NCI-H460 (cell line): Measurements from ENCODE around the gene ARHGAP8. TPM values are rescaled to one million over a fixed set of nuclear protein-coding genes. Genes with fewer than 3 reads are reported as not detected.
"Not testable (repeated sequence)": the region's sequence is repeated elsewhere in the genome, so short reads cannot be mapped to it uniquely, and the experiment has no call there.

Source experiments
- DNase-seq: peaks from one replicate; pipeline ENCODE4 v3.0.0-alpha.2; 2016; ENCODE audit warnings: low read depth; ENCODE audit errors: extremely low read depth
- total RNA-seq: library from RNA; depleted of rRNA; stranded (reverse); fragments of >200 nt; shearing (Covaris generic); gene quantifications from 2 replicates; pipeline ENCODE4 v1.2.3, GENCODE V29; 2014

ARHGAP8 gene
- total RNA-seq, 1 experiment from 2014 or later, result 0.35 TPM

DNA sequence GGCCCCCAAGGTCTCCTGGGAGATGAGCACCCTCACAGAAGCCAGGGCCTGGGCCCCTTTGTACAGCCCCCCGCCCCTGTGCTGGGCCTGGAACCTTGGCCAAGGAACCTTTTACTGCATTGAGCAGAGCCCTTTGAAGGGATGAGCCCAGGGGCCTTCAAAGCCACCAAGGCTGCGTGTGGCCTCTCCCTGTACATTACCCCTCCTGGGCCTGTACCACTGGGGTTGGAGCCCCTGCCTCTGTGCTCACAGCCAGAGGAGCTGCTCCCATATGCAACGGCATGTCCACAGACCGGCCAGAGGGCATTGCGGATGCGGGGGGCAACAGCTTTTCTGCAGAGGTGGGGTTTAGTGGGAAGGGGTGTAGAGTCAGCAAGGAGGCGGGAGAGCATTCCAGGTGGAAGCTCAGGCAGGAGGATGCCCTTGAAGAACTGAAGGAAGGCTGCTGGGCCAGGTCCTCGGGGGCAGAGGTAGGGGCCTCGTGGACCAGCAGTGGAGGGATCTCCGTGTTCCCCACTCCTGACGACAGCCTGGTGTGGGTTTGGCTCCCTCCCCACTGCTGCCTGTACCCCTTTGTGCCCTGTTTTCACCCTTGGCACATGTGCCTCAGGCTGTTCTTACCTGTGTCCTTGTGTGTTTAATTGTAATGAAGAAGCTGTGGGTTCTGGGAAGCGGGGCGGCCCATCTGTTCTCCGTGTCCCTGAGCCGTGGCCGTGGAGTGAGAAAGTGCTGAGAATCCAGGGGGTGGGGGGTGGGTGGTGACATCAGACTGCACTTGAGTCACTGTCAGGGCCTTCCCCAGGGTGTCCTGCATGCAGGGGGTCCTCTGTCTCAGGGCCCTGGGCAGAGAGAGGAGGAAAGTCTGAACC, 46.9 kb downstream of the ARHGAP8 start:
- no peak for DNase-seq

DNA sequence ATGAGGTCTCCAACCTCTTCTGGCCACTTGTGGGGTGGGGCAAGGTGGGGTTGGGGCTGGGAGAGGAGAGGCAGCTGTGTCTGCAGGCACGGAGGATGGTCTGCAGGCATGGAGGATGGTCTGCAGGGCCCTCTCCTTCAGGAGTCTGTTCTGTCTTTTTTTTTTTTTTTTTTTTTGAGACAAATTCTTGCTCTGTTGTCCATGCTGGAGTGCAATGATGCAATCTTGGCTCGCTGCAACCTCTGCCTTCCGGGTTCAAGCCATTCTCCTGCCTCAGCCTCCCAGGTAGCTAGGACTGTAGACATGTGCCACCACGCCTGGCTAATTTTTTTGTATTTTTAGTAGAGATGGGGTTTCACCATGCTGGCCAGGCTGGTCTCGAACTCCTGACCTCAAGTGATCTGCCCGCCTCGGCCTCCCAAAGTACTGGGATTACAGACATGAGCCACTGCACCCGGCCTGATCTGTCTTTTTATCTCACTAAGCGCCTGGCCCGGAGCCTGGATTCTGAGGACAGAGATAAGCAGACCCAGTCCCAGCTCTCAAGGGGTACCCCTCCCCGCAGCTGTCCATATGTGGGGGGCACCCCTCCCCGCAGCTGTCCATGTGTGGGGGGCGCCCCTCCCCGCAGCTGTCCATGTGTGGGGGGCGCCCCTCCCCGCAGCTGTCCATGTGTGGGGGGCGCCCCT, 47.7 kb downstream of the ARHGAP8 start:
- DNase-seq, result not testable (repeated sequence)

- DNase-seq, result no peak
These were observed 49.1 kb downstream of the ARHGAP8 start for GRCh38 chr22:44801476-44801875.

GRCh38 chr22:44802071-44802700, 49.8 kb downstream of the ARHGAP8 start:
- DNase-seq, result no peak

GRCh38 chr22:44802956-44803355, 50.6 kb downstream of the ARHGAP8 start:
- DNase-seq, result no peak

- DNase-seq, result no peak
These were observed 52.0 kb downstream of the ARHGAP8 start for GRCh38 chr22:44804327-44804726.

DNA sequence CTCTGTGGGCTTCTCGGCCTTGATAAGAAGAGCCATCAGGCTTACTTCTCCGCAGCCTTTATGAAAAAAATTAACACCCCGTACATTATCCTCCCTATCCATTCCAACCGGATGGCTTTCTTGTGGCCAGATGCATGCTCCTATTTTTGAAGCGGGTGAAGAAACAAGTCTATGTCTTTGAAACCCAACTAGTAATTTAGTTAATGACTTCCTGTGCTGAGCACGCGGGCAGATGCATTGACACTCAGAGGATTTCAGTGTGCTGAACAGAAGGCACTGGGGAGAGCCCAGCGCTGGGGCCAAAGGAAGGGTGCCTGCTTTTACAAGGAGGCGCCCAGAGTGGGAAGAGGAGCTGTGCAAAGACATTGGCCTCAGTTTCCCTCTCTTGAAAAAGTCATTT, 53.3 kb downstream of the ARHGAP8 start:
- DNase-seq, result no peak

DNA sequence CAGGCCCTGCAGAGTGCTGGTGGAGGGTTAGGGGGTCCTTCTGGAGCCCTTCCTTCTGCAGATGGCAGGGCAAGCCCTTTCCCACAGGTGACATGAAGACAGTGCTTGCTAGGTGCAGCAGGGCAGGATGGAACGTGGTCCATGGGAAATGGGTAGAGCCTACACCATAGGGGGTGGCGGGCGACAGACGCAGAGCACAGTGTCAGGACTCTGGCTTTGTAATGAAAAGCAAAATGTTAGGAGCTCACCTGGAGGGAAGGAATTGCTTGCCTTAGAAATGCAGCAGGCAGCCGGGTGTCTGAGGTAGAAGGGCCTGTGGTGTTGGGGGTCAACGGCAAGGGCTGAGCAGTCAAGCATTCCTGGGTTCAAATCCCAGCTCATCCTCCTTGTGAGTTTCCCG, 54.9 kb downstream of the ARHGAP8 start:
- DNase-seq, result no peak

- DNase-seq, result peak; percentile 1
These were observed 55.7 kb downstream of the ARHGAP8 start for GRCh38 chr22:44807915-44808690.

GRCh38 chr22:44809456-44809855, 57.1 kb downstream of the ARHGAP8 start:
- DNase-seq, result no peak

DNA sequence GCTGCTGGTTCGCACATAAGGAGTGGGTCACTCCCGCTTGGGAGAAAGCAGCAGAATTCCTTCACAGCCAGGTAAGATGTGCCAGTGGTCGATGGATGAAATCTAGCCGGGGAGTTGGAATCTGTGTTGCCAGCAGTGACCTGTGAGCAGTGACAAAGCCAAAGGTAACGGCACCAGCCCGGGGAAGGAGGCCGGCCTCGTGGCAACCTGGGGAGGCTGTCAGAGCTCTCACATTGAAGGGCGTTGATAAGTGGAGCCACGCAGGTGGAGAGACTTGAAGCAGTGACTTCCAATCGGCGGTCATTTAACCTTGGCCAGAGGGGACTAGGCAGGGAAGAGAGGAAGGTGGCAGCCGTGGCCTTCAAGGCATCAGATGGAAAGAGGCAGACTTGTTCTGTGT, 58.8 kb downstream of the ARHGAP8 start:
- DNase-seq, result no peak

GRCh38 chr22:44813416-44813815, 61.0 kb downstream of the ARHGAP8 start:
- no peak for DNase-seq

DNA sequence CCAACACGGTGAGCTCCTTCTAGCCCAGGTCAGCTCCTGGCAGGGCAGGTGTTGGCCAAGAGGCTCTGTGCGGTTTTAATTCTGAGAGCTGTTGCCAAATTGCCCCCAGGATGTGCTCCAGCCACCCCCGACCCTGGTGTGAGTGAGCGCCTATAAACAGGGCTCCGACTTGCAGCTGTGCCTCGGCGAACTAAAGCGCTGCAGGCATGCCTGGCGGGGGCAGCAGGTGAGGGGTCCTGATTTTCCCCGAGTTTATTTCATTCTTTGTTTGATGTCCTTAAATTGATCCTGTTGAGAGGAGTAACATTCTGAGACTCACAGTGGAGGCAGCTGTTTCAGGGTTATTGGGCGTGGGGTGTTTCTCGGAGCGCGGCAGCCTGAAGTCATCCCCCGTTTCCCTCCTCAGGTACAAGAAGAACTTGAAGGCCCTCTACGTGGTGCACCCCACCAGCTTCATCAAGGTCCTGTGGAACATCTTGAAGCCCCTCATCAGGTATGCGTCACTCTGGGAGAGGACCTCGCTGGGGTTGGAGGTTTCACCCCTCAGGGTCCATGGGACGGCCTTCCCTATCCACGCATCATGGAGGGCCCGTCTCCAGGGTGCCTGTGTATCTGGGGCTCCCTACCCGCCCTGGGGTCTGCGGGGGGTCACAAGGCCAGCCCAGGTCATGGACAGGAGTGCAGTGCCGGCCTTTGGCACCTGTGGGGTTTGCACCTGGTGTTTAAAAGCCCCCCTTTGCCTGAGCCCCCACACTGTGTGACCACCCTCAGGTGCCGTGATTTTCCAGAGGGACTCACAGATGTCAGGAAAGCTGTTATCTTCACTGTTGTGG, 62.1 kb downstream of the ARHGAP8 start:
- DNase-seq, result no peak

DNA sequence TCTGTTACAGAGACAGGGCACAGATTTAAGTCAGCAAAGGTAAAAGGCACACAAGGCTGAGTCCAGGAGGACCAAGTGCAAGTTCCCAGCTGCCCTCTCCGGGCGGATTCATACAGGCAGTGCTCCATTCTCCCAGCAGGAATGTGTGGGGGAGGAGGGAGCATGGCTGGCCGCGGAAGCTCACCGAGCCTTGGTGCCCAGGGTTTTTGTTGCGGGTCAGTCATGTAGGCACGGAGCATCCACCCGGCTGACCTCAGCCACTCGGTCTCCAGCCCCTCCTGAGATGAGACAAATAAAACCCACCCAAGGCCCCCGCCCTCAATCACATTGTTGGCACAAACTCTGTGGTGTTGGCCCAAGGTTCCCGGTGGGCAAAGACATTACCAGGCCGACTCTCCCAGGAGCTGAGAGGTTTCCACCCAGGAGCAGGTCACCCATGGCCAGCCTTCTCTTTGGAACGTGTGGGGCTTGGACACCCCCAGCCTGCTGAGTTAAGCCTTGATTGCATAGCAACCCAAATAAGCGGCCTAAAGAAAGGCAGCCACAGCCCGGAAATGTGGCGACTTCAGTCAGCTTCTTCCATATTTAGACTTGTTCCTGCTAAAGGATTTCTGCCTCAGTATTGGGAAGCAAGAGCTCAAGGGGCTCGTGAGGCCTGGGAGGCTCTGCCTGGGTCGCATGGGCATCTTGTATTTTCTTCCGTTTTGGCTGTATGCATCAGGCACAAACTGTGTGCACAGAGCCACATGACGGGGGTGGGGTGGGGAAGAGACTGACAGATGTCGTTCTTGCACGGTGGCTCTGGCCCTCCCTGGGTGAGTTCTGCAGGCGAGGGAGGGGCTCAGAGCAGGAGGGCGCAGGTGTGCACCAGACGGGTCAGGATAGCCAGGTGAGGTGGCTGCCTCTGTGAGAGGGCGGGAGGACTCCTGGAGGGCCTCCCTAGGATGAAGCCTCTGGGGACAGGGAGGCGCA, 63.0 kb downstream of the ARHGAP8 start:
- DNase-seq, result no peak

DNA sequence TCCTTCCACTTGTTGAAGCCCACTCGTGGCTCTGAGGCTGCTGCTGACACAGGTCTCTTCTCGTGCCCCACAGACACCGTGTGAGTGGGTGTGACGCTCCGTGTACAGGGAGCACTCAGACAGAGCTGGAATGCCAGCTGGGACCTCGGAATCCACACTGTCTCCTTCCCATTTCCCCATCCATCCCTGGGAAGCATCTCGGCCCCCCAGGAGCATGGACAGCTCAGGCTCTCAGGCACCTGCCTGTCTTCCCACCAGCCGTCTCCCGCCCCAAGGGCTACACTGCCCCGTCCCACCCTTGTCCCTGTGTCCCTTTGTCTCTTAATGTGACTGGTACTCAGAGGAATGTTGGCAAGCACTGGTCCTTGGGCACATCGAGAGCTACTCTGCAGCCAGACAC, 63.8 kb downstream of the ARHGAP8 start:
- no peak for DNase-seq

- DNase-seq, result no peak
These were observed 66.4 kb downstream of the ARHGAP8 start for GRCh38 chr22:44818727-44819126.

DNA sequence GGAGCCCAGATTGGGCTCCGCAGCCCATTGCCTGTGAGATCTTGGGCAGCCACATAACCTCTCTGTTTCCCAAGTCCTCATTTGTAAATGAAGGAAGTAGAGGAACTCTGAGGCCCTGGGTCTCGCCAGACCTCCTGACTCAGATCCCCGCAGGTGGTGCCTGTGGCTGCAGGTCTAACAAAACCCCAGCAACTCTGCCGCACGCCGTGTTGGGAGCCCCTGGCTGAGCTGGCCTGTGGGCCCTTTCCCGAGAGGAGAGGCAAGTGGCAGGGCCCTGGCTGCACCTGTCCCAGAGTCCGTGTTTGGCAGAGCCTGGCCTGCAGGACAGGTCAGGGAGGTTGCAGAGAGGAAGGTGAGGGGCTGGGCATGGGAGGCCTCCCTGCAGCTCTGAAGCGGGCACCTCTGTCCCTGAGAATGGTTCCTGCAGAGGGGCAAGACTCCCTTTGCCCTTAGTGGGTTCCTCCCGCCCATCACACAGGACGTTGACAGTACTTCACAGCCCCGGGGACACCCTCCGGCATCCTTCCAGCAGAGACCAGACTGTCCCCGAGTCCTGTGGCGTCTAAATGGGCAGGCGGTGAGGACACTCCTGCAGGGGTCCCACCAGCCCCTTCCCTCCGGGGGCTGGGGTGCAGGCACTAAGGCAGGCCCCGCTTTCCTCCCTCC, 67.7 kb downstream of the ARHGAP8 start:
- DNase-seq, result no peak
